Measurements from ENCODE around the gene LRRC3B. TPM values are rescaled to one million over a fixed set of nuclear protein-coding genes. Genes with fewer than 3 reads are reported as not detected.

The LRRC3B gene
- total and polyA plus RNA-seq, 4 donors, result 0.08 to 0.19 TPM; not detected in 2

DNA sequence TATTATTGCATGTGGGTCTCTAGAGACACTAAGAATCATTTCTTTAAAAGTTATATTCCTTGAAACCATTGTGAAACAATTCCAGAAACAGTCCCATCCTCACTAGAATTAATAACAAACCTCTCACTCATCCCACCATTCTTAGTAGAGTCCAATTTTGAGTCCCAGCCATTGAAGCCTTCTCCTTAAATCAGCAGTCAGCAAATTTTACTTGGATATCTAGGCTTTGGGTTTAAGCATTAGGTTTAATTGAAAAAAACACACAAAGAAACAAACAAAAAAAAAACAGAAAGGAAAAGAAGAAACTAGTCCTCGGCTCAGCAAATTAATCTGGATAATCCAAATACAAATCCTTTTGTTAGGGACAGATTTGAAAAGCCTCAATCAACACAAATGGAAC is 109.3 kb downstream of the LRRC3B start:
- Histone ChIP-seq H3K27me3 (ENCODE audit: control insufficient read depth in 4 of 4, insufficient read depth in 4 of 4, low read length in 3 of 4) (no peaks in the 10 kb centered on the region), H3K4me3 (ENCODE audit: low read depth in 1 of 3, low read length in 3 of 3) (no peak overlapping the region), H3K9ac (ENCODE audit: low read depth in 1 of 2, low read length in 2 of 2) (no peak overlapping the region), H3K27ac (ENCODE audit: low read depth in 1 of 2, low read length in 2 of 2) (no peak overlapping the region), H3K36me3 (ENCODE audit: control insufficient read depth in 4 of 4, insufficient read depth in 3 of 4, low read depth in 1 of 4, low read length in 3 of 4) (no peaks in the 10 kb centered on the region), H3K4me1 (ENCODE audit: control insufficient read depth in 4 of 4, insufficient read depth in 4 of 4, low read length in 3 of 4) (no peaks in the 10 kb centered on the region), H3K9me3 (ENCODE audit: control insufficient read depth in 4 of 4, low read length in 3 of 4) (no peaks in the 10 kb centered on the region)
- TF ChIP-seq FOXA1 (IDR thresholded peaks at IDR 0.05) (no peak), RXRA (IDR thresholded peaks at IDR 0.05) (no peak), SP1 (IDR thresholded peaks at IDR 0.05) (no peak), JUND (IDR thresholded peaks at IDR 0.05) (no peak)
- WGBS, result 85% methylated on average over 1 of the region's 1 CpG
- no peak for DNase-seq (ENCODE audit: low spot score)

DNA sequence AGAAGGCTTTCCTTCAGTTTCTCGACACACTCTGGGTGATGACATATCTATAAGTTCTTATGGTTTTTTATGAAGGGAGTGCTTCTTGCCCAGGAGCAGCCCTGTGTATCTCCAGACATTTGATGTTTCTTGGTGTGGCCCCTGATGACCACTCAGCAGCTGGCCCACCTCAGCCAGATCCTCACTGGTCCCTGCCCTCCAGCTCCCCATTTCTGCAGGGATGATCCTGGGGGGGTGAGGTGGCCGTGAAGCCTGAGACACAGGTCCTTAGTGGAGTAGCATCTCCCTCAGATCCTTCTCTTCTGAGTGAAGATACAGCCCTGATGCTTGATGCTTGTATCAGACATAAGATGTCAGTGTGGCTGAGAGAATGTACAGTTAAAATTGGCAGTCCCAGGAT is 127.7 kb downstream of the LRRC3B start:
- H3K4me1 ChIP-seq (ENCODE audit: control insufficient read depth in 4 of 4, insufficient read depth in 4 of 4, low read length in 3 of 4), result no peaks in the 10 kb centered on the region
- H3K4me3 ChIP-seq (ENCODE audit: low read depth in 1 of 3, low read length in 3 of 3), result no peak overlapping the region
- TF ChIP-seq FOXA1 (IDR thresholded peaks at IDR 0.05), result no peak
- TF ChIP-seq, protein P1, sequence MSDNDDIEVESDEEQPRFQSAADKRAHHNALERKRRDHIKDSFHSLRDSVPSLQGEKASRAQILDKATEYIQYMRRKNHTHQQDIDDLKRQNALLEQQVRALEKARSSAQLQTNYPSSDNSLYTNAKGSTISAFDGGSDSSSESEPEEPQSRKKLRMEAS (IDR thresholded peaks at IDR 0.05), result no peak
- no peak for TF ChIP-seq NR2F2 (IDR thresholded peaks at IDR 0.05)
- TF ChIP-seq RXRA (IDR thresholded peaks at IDR 0.05), result no peak
- TF ChIP-seq FOXA2 (IDR thresholded peaks at IDR 0.05), result no peak
- no peak for TF ChIP-seq TAF1 (conservative IDR thresholded peaks at IDR 0.05)
- TF ChIP-seq SP1 (IDR thresholded peaks at IDR 0.05), result no peak
- TF ChIP-seq JUND (IDR thresholded peaks at IDR 0.05), result no peak
- TF ChIP-seq, protein P2, sequence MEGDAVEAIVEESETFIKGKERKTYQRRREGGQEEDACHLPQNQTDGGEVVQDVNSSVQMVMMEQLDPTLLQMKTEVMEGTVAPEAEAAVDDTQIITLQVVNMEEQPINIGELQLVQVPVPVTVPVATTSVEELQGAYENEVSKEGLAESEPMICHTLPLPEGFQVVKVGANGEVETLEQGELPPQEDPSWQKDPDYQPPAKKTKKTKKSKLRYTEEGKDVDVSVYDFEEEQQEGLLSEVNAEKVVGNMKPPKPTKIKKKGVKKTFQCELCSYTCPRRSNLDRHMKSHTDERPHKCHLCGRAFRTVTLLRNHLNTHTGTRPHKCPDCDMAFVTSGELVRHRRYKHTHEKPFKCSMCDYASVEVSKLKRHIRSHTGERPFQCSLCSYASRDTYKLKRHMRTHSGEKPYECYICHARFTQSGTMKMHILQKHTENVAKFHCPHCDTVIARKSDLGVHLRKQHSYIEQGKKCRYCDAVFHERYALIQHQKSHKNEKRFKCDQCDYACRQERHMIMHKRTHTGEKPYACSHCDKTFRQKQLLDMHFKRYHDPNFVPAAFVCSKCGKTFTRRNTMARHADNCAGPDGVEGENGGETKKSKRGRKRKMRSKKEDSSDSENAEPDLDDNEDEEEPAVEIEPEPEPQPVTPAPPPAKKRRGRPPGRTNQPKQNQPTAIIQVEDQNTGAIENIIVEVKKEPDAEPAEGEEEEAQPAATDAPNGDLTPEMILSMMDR (IDR thresholded peaks at IDR 0.05; ENCODE audit: low read depth, low read length, missing input control), result no peak
- TF ChIP-seq, protein P3, sequence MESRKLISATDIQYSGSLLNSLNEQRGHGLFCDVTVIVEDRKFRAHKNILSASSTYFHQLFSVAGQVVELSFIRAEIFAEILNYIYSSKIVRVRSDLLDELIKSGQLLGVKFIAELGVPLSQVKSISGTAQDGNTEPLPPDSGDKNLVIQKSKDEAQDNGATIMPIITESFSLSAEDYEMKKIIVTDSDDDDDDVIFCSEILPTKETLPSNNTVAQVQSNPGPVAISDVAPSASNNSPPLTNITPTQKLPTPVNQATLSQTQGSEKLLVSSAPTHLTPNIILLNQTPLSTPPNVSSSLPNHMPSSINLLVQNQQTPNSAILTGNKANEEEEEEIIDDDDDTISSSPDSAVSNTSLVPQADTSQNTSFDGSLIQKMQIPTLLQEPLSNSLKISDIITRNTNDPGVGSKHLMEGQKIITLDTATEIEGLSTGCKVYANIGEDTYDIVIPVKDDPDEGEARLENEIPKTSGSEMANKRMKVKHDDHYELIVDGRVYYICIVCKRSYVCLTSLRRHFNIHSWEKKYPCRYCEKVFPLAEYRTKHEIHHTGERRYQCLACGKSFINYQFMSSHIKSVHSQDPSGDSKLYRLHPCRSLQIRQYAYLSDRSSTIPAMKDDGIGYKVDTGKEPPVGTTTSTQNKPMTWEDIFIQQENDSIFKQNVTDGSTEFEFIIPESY (IDR thresholded peaks at IDR 0.05), result no peak
- H3K9ac ChIP-seq (ENCODE audit: low read depth in 1 of 2, low read length in 2 of 2), result no peak overlapping the region
- no peaks in the 10 kb centered on the region for H3K9me3 ChIP-seq (ENCODE audit: control insufficient read depth in 4 of 4, low read length in 3 of 4)
- no peak for DNase-seq (ENCODE audit: low spot score)
- H3K36me3 ChIP-seq (ENCODE audit: control insufficient read depth in 4 of 4, insufficient read depth in 3 of 4, low read depth in 1 of 4, low read length in 3 of 4), result no peaks in the 10 kb centered on the region
- H3K27me3 ChIP-seq (ENCODE audit: control insufficient read depth in 4 of 4, insufficient read depth in 4 of 4, low read length in 3 of 4), result no peaks in the 10 kb centered on the region
- H3K27ac ChIP-seq (ENCODE audit: low read depth in 1 of 2, low read length in 2 of 2), result no peak overlapping the region
- 66% methylated on average over 2 of the region's 2 CpGs for WGBS

DNA sequence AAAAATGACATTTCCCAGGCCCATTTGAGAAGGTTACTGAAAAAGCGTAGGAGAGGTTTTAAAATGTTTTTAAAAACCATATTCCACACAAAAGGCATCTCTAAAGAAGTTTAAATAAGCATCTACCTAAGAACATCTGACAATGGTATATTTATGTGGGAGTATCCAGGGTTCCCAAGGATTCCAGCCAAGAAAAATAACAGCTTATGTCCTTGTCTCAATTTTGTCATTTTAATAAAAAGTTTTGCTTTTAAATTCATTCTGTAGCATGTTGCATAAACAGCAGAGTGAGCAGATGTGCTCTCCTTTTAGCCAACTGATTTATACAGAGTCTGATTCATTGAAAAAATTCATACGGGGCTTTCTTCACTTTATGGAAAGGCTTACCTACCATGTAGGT is 129.9 kb downstream of the LRRC3B start:
- TF ChIP-seq HNF4A (conservative IDR thresholded peaks at IDR 0.05) (no peak), RXRA (IDR thresholded peaks at IDR 0.05) (no peak)
- Histone ChIP-seq H3K36me3 (ENCODE audit: control insufficient read depth in 4 of 4, insufficient read depth in 3 of 4, low read depth in 1 of 4, low read length in 3 of 4) (no peaks in the 10 kb centered on the region), H3K27me3 (ENCODE audit: control insufficient read depth in 4 of 4, insufficient read depth in 4 of 4, low read length in 3 of 4) (no peaks in the 10 kb centered on the region)

More for the DNA sequence above, 129.9 kb downstream of the LRRC3B start:
- Histone ChIP-seq H3K27ac (ENCODE audit: low read depth in 1 of 2, low read length in 2 of 2) (no peak overlapping the region), H3K9me3 (ENCODE audit: control insufficient read depth in 4 of 4, low read length in 3 of 4) (no peaks in the 10 kb centered on the region), H3K9ac (ENCODE audit: low read depth in 1 of 2, low read length in 2 of 2) (no peak overlapping the region), H3K4me3 (ENCODE audit: low read depth in 1 of 3, low read length in 3 of 3) (no peak overlapping the region), H3K4me1 (ENCODE audit: control insufficient read depth in 4 of 4, insufficient read depth in 4 of 4, low read length in 3 of 4) (no peaks in the 10 kb centered on the region)
- 78% methylated on average over 2 of the region's 2 CpGs for WGBS
- no peak for DNase-seq (ENCODE audit: low spot score)
